GM12878 (cell line): Measurements from ENCODE around the gene NUAK1.

Source experiments
- EP300 ChIP-seq, 2 experiments: fragments of 150-350 bp in 1 of 2; IDR thresholded peaks; 2 replicates each; pipeline ENCODE4 v1.6.1; 2011 to 2012; ENCODE audit warnings: low read depth in 2 of 2, low read length in 2 of 2, borderline replicate concordance in 1 of 2, improper control_type of control experiment in 1 of 2, inconsistent platforms in 1 of 2; ENCODE audit not compliant: control insufficient read depth in 1 of 2
- ESRRA ChIP-seq: IDR thresholded peaks from 2 replicates; pipeline ENCODE4 v1.6.1; 2012; ENCODE audit warnings: mild to moderate bottlenecking, low read length, improper control_type of control experiment
- HDAC2 ChIP-seq: fragments of 200-600 bp; sonication (generic); IDR thresholded peaks from 2 replicates; pipeline ENCODE4 v1.6.1; 2017
- POLR2AphosphoS2 ChIP-seq: IDR thresholded peaks from 2 replicates; pipeline ENCODE4 v1.6.1; 2011; ENCODE audit warnings: low read depth, mild to moderate bottlenecking, low read length, improper control_type of control experiment, moderate library complexity
- RELA ChIP-seq: fragments of 450-650 bp; IDR thresholded peaks from 2 replicates; pipeline ENCODE4 v1.8.0; 2014; ENCODE audit warnings: borderline replicate concordance; ENCODE audit not compliant: partially characterized antibody
- YY1 ChIP-seq: IDR thresholded peaks from 2 replicates; pipeline ENCODE4 v1.6.1; 2011; ENCODE audit warnings: low read depth, mild to moderate bottlenecking, low read length

GRCh38 chr12:106126441-106127337 is 12.1 kb downstream of the NUAK1 start:
- TF ChIP-seq ESRRA (no peak), HDAC2 (no peak), EP300 (IDR thresholded peaks at IDR 0.05; ENCODE audit: borderline replicate concordance in 1 of 2, control insufficient read depth in 1 of 2, low read depth in 2 of 2, low read length in 2 of 2) (no peak), YY1 (no peak), RELA (no peak), POLR2AphosphoS2 (no peak)
